Stimulated activated naive CD8-positive, alpha-beta T cell treated with anti-CD3 and anti-CD28 coated beads, Interleukin-15, Interleukin-2, amounts not matched to agents 100 ng/mL and 50 ng/mL, for 24 hours (primary cell): ENCODE results near the gene CEACAM7.
A peak's percentile ranks its signal among the peaks of the same experiment; 100 is the strongest.

Source experiments
- H3K27ac Mint-ChIP-seq: one replicate; pipeline ENCODE4 v1.8.0; 2021; ENCODE audit warnings: mild to moderate bottlenecking, mixed read lengths
- H3K27me3 Mint-ChIP-seq: one replicate; pipeline ENCODE4 v1.8.0; 2021; ENCODE audit warnings: mixed read lengths
- H3K36me3 Mint-ChIP-seq: one replicate; pipeline ENCODE4 v1.8.0; 2021; ENCODE audit warnings: low read depth, mixed read lengths
- H3K4me1 Mint-ChIP-seq: one replicate; pipeline ENCODE4 v1.8.0; 2021; ENCODE audit warnings: low read depth, mixed read lengths
- H3K4me3 Mint-ChIP-seq: one replicate; pipeline ENCODE4 v1.8.0; 2021; ENCODE audit warnings: mild to moderate bottlenecking, mixed read lengths
- H3K9me3 Mint-ChIP-seq: one replicate; pipeline ENCODE4 v1.8.0; 2021; ENCODE audit warnings: mixed read lengths

Gene CEACAM7

DNA sequence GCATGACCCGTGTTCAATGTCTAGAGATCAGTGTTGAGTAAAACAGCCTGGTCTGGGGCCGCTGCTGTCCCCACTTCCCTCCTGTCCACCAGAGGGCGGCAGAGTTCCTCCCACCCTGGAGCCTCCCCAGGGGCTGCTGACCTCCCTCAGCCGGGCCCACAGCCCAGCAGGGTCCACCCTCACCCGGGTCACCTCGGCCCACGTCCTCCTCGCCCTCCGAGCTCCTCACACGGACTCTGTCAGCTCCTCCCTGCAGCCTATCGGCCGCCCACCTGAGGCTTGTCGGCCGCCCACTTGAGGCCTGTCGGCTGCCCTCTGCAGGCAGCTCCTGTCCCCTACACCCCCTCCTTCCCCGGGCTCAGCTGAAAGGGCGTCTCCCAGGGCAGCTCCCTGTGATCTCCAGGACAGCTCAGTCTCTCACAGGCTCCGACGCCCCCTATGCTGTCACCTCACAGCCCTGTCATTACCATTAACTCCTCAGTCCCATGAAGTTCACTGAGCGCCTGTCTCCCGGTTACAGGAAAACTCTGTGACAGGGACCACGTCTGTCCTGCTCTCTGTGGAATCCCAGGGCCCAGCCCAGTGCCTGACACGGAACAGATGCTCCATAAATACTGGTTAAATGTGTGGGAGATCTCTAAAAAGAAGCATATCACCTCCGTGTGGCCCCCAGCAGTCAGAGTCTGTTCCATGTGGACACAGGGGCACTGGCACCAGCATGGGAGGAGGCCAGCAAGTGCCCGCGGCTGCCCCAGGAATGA, 18.9 kb upstream of the CEACAM7 start:
- Mint-ChIP-seq H3K27me3 (peaks cover 56% of the 10 kb centered on the region), H3K9me3 (no peaks in the 10 kb centered on the region), H3K4me1 (no peaks in the 10 kb centered on the region), H3K4me3 (peak overlapping the region; percentile 65), H3K36me3 (no peaks in the 10 kb centered on the region), H3K27ac (no peak overlapping the region)

DNA sequence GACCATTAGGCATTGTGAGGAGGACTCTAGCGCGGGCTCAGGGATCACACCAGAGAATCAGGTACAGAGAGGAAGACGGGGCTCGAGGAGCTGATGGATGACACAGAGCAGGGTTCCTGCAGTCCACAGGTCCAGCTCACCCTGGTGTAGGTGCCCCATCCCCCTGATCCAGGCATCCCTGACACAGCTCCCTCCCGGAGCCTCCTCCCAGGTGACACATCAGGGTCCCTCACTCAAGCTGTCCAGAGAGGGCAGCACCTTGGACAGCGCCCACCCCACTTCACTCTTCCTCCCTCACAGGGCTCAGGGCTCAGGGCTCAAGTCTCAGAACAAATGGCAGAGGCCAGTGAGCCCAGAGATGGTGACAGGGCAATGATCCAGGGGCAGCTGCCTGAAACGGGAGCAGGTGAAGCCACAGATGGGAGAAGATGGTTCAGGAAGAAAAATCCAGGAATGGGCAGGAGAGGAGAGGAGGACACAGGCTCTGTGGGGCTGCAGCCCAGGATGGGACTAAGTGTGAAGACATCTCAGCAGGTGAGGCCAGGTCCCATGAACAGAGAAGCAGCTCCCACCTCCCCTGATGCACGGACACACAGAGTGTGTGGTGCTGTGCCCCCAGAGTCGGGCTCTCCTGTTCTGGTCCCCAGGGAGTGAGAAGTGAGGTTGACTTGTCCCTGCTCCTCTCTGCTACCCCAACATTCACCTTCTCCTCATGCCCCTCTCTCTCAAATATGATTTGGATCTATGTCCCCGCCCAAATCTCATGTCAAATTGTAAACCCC, 17.5 kb upstream of the CEACAM7 start:
- peaks cover 51% of the 10 kb centered on the region for H3K27me3 Mint-ChIP-seq
- H3K4me3 Mint-ChIP-seq = no peak overlapping the region
- no peaks in the 10 kb centered on the region for H3K9me3 Mint-ChIP-seq
- H3K4me1 Mint-ChIP-seq = no peaks in the 10 kb centered on the region
- H3K36me3 Mint-ChIP-seq = no peaks in the 10 kb centered on the region
- no peak overlapping the region for H3K27ac Mint-ChIP-seq

GRCh38 chr19:41703602-41704293, 15.7 kb upstream of the CEACAM7 start:
- Mint-ChIP-seq H3K4me1 (no peaks in the 10 kb centered on the region), H3K27me3 (peaks cover 42% of the 10 kb centered on the region), H3K4me3 (no peak overlapping the region), H3K9me3 (no peaks in the 10 kb centered on the region), H3K36me3 (no peaks in the 10 kb centered on the region), H3K27ac (no peak overlapping the region)

- H3K27me3 Mint-ChIP-seq = peaks cover 41% of the 10 kb centered on the region
- H3K4me3 Mint-ChIP-seq = no peak overlapping the region
Measured at GRCh38 chr19:41702171-41702651, 14.1 kb upstream of the CEACAM7 start.

DNA sequence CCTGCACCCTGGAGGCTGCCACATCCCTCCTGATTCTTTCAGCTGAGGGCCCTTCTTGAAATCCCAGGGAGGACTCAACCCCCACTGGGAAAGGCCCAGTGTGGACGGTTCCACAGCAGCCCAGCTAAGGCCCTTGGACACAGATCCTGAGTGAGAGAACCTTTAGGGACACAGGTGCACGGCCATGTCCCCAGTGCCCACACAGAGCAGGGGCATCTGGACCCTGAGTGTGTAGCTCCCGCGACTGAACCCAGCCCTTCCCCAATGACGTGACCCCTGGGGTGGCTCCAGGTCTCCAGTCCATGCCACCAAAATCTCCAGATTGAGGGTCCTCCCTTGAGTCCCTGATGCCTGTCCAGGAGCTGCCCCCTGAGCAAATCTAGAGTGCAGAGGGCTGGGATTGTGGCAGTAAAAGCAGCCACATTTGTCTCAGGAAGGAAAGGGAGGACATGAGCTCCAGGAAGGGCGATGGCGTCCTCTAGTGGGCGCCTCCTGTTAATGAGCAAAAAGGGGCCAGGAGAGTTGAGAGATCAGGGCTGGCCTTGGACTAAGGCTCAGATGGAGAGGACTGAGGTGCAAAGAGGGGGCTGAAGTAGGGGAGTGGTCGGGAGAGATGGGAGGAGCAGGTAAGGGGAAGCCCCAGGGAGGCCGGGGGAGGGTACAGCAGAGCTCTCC, 13.5 kb upstream of the CEACAM7 start:
- Mint-ChIP-seq H3K4me1 (no peaks in the 10 kb centered on the region), H3K4me3 (no peak overlapping the region), H3K27ac (no peak overlapping the region), H3K9me3 (no peaks in the 10 kb centered on the region), H3K27me3 (peaks cover 40% of the 10 kb centered on the region), H3K36me3 (no peaks in the 10 kb centered on the region)

More at GRCh38 chr19:41702171-41702651, 14.1 kb upstream of the CEACAM7 start:
- H3K27ac Mint-ChIP-seq = no peak overlapping the region
- H3K9me3 Mint-ChIP-seq = no peaks in the 10 kb centered on the region
- H3K4me1 Mint-ChIP-seq = no peaks in the 10 kb centered on the region
- H3K36me3 Mint-ChIP-seq = no peaks in the 10 kb centered on the region

DNA sequence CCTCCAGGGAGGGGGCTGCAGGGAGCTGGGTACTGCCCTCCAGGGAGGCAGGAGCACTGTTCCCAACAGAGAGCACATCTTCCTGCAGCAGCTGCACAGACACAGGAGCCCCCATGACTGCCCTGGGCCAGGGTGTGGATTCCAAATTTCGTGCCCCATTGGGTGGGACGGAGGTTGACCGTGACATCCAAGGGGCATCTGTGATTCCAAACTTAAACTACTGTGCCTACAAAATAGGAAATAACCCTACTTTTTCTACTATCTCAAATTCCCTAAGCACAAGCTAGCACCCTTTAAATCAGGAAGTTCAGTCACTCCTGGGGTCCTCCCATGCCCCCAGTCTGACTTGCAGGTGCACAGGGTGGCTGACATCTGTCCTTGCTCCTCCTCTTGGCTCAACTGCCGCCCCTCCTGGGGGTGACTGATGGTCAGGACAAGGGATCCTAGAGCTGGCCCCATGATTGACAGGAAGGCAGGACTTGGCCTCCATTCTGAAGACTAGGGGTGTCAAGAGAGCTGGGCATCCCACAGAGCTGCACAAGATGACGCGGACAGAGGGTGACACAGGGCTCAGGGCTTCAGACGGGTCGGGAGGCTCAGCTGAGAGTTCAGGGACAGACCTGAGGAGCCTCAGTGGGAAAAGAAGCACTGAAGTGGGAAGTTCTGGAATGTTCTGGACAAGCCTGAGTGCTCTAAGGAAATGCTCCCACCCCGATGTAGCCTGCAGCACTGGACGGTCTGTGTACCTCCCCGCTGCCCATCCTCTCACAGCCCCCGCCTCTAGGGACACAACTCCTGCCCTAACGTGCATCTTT, 12.5 kb upstream of the CEACAM7 start:
- Mint-ChIP-seq H3K4me3 (no peak overlapping the region), H3K27ac (no peak overlapping the region), H3K4me1 (no peaks in the 10 kb centered on the region), H3K27me3 (peaks cover 35% of the 10 kb centered on the region), H3K9me3 (no peaks in the 10 kb centered on the region), H3K36me3 (no peaks in the 10 kb centered on the region)

- H3K27ac Mint-ChIP-seq = no peak overlapping the region
- no peaks in the 10 kb centered on the region for H3K36me3 Mint-ChIP-seq
- H3K27me3 Mint-ChIP-seq = peaks cover 29% of the 10 kb centered on the region
- H3K9me3 Mint-ChIP-seq = no peaks in the 10 kb centered on the region
- H3K4me1 Mint-ChIP-seq = no peaks in the 10 kb centered on the region
- H3K4me3 Mint-ChIP-seq = no peak overlapping the region
Measured at GRCh38 chr19:41699968-41700323, 11.9 kb upstream of the CEACAM7 start.

- H3K27ac Mint-ChIP-seq = no peak overlapping the region
- H3K36me3 Mint-ChIP-seq = no peaks in the 10 kb centered on the region
- no peaks in the 10 kb centered on the region for H3K9me3 Mint-ChIP-seq
- H3K4me3 Mint-ChIP-seq = no peak overlapping the region
- peaks cover 23% of the 10 kb centered on the region for H3K27me3 Mint-ChIP-seq
- H3K4me1 Mint-ChIP-seq = no peaks in the 10 kb centered on the region
Measured at GRCh38 chr19:41699231-41699967, 11.3 kb upstream of the CEACAM7 start.

- no peaks in the 10 kb centered on the region for H3K4me1 Mint-ChIP-seq
- H3K27me3 Mint-ChIP-seq = peaks cover 23% of the 10 kb centered on the region
- no peaks in the 10 kb centered on the region for H3K9me3 Mint-ChIP-seq
Measured at GRCh38 chr19:41698746-41699230, 10.7 kb upstream of the CEACAM7 start.

DNA sequence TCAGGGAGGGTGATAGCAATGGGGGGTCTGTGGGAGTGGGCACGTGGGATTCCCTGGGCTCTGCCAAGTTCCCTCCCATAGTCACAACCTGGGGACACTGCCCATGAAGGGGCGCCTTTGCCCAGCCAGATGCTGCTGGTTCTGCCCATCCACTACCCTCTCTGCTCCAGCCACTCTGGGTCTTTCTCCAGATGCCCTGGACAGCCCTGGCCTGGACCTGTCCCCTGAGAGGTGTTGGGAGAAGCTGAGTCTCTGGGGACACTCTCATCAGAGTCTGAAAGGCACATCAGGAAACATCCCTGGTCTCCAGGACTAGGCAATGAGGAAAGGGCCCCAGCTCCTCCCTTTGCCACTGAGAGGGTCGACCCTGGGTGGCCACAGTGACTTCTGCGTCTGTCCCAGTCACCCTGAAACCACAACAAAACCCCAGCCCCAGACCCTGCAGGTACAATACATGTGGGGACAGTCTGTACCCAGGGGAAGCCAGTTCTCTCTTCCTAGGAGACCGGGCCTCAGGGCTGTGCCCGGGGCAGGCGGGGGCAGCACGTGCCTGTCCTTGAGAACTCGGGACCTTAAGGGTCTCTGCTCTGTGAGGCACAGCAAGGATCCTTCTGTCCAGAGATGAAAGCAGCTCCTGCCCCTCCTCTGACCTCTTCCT, 9.3 kb upstream of the CEACAM7 start:
- H3K4me1 Mint-ChIP-seq = no peaks in the 10 kb centered on the region
- peaks cover 25% of the 10 kb centered on the region for H3K27me3 Mint-ChIP-seq
- H3K4me3 Mint-ChIP-seq = no peak overlapping the region
- no peak overlapping the region for H3K27ac Mint-ChIP-seq
- no peaks in the 10 kb centered on the region for H3K36me3 Mint-ChIP-seq
- H3K9me3 Mint-ChIP-seq = peaks cover 7% of the 10 kb centered on the region

More at GRCh38 chr19:41698746-41699230, 10.7 kb upstream of the CEACAM7 start:
- Mint-ChIP-seq H3K36me3 (no peaks in the 10 kb centered on the region), H3K4me3 (no peak overlapping the region), H3K27ac (no peak overlapping the region)

GRCh38 chr19:41696402-41697197, 8.5 kb upstream of the CEACAM7 start:
- Mint-ChIP-seq H3K27ac (no peak overlapping the region), H3K9me3 (peaks cover 7% of the 10 kb centered on the region), H3K36me3 (no peaks in the 10 kb centered on the region), H3K27me3 (peaks cover 33% of the 10 kb centered on the region), H3K4me1 (no peaks in the 10 kb centered on the region), H3K4me3 (no peak overlapping the region)

DNA sequence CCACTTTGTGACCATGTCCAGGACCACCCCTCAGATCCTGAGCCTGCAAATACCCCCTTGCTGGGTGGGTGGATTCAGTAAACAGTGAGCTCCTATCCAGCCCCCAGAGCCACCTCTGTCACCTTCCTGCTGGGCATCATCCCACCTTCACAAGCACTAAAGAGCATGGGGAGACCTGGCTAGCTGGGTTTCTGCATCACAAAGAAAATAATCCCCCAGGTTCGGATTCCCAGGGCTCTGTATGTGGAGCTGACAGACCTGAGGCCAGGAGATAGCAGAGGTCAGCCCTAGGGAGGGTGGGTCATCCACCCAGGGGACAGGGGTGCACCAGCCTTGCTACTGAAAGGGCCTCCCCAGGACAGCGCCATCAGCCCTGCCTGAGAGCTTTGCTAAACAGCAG, 7.7 kb upstream of the CEACAM7 start:
- Mint-ChIP-seq H3K4me3 (no peak overlapping the region), H3K27ac (no peak overlapping the region), H3K9me3 (peaks cover 7% of the 10 kb centered on the region), H3K36me3 (no peaks in the 10 kb centered on the region), H3K27me3 (peaks cover 39% of the 10 kb centered on the region), H3K4me1 (no peaks in the 10 kb centered on the region)
